G401 (cell line): ENCODE results near the gene CKM. TPM values are rescaled to one million over a fixed set of nuclear protein-coding genes. Genes with fewer than 3 reads are reported as not detected.
"Not testable (repeated sequence)": the region's sequence is repeated elsewhere in the genome, so short reads cannot be mapped to it uniquely, and the experiment has no call there.

Source experiments
- DNase-seq: peaks from one replicate; pipeline ENCODE4 v3.0.0-alpha.2; 2015; ENCODE audit warnings: low spot score
- in situ Hi-C: cut with HindIII; loops from 2 replicates; pipeline ENCODE4 v1.10.0; 2016; ENCODE audit warnings: low sequenced_read_pairs, mixed read lengths
- total RNA-seq: library from RNA; depleted of rRNA; stranded (reverse); fragments of >200 nt; shearing (Covaris generic); gene quantifications from 2 replicates; pipeline ENCODE4 v1.2.3, GENCODE V29; 2014

Gene CKM
- total RNA-seq, 1 experiment from 2014 or later = 8.1 TPM

- in situ Hi-C loops = no loop called here
- DNase-seq = no peak
Observed at GRCh38 chr19:45298264-45298663, 24.4 kb downstream of the CKM start.

DNA sequence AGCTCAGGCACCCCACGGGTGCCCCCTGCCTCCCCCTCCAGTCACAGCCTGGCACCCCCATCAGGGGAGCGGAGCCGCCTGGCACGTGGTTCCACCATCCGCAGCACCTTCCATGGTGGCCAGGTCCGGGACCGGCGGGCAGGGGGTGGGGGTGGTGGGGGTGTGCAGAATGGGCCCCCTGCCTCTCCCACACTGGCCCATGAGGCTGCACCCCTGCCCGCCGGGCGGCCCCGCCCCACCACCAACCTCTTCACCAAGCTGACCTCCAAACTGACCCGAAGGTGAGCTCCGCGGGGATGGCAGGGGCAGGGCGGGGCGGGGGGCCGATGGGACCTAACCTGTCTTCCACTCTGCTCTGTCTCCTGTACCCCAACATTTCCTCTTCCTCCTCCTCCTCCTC lies 25.0 kb downstream of the CKM start:
- DNase-seq = no peak
- in situ Hi-C loops = no loop called here

DNA sequence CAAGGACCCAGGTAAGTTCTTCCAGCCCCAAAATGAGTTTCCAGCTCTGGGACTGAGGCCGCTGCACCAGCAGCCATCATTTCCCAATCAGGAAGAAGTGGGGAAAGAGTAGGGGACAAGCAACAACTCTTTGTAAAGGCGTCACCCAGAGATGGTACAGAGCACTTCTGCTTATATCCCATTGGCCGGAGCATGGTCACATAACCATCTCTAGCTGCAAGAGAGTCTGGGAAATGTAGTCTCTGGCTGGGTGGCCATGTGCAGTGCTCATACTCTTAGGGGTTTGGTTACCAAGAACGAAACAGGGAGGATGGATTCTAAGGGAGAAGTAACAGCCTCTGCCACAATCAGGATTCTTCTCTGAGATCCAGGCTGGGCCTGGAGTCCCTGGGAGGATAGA lies 26.3 kb downstream of the CKM start:
- in situ Hi-C loops = no loop called here
- no peak for DNase-seq

GRCh38 chr19:45295873-45296272 lies 26.8 kb downstream of the CKM start:
- DNase-seq = no peak
- in situ Hi-C loops = no loop called here

DNA sequence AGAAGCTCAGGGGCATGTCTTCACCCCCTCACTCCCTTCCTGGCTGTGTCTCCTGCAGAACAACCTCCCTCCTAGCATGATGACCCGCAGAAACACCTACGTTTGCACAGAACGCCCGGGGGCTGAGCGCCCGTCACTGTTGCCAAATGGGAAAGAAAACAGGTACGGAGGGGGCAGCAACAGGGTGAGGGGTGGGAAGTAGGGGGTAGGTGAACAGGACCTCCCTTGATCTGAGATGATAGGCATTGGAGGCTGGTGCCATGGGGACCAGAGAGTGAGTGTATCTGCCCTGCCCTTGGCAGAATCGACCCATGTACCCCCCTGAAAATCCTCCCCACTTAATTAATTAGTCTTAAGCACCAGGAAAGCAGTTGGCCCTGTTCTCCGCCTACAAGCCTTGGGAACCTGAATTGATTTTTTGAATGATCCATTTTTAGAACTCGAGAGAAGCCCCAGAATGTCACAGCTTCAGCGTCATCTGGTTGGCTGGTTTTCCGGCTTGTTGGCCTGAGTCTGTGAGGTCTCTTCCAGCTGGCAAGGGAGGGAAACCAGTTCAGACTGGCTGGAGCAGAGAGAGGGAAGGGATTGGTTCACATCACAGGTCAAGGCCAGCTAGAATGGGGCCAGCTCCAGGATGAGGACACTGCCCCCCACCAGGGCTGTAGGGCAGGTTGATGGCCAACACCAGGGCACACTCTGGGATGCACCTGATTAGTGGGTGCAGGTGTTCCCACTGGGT lies 28.2 kb downstream of the CKM start:
- DNase-seq = peak; percentile 79
- in situ Hi-C loops = no loop called here

GRCh38 chr19:45293682-45294081 lies 29.0 kb downstream of the CKM start:
- in situ Hi-C loops = no loop called here
- DNase-seq = no peak

DNA sequence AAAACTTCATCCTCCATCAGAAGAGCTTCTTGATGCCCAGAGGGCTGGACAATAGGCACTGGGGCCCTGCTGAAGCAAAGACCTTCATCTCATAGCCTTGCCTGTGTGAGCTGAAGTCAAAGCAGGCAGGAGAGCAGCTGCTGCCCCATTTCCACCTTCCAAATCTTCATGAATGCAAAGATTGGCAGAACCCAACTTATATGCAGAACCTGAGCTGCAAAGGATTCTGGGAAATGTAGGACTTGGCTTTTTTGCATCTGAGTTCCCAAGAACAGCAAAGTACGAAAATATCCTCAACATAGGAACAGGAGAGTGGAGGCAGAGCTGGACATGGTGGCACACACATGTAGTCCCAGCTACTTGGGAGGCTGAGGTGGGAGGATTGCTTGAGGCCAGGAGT lies 30.8 kb downstream of the CKM start:
- DNase-seq = no peak
- in situ Hi-C loops = no loop called here

- in situ Hi-C loops = no loop called here
- no peak for DNase-seq
Observed at GRCh38 chr19:45290381-45290931, 32.2 kb downstream of the CKM start.

- in situ Hi-C loops = no loop called here
- no peak for DNase-seq
Observed at GRCh38 chr19:45283443-45284033, 39.1 kb downstream of the CKM start.

DNA sequence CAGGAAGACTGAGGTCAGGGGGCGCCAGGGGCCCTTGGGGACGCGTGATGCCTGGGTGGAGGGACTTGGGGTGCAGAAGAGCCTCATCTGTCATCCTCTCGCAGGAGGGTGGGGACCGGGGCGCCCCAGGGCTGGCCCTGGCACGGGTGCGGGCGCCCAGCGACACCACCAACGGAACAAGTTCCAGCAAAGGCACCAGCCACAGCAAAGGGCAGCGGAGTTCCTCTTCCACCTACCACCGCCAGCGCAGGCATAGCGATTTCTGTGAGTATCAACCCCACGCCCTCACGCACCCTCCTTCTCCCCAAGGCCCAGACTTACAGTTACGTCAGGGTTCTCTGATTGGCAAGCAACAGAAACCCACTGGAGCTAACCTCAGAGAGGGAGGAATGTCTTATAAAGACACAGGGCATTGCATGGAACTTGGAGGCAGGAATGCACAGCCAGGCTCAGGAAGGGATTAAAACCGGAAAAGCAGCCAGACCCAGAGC lies 42.2 kb downstream of the CKM start:
- in situ Hi-C loops = no loop called here
- DNase-seq = no peak

- no peak for DNase-seq
- in situ Hi-C loops = no loop called here
Observed at GRCh38 chr19:45279587-45280192, 43.0 kb downstream of the CKM start.

GRCh38 chr19:45278087-45278486 lies 44.6 kb downstream of the CKM start:
- DNase-seq = no peak
- in situ Hi-C loops = no loop called here

DNA sequence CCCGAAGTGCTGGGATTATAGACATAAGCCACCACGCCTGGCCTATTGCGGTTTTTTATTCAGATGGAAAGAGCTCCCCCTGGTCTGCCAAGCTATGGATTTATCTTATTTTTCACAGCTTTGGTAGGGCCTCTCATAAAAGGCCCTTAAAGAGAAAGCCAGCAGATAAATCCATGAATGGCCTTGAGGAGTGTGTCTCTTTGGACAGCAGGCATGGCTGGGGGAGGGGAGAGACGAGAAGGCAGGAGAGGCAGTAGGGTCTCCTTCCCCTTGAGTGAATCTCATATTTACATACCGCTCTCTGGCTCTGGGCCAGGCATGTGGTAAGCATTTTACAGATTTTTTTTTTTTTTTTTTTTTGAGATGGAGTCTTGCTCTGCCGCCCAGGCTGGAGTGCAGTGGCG lies 46.4 kb downstream of the CKM start:
- DNase-seq = no peak
- in situ Hi-C loops = no loop called here

DNA sequence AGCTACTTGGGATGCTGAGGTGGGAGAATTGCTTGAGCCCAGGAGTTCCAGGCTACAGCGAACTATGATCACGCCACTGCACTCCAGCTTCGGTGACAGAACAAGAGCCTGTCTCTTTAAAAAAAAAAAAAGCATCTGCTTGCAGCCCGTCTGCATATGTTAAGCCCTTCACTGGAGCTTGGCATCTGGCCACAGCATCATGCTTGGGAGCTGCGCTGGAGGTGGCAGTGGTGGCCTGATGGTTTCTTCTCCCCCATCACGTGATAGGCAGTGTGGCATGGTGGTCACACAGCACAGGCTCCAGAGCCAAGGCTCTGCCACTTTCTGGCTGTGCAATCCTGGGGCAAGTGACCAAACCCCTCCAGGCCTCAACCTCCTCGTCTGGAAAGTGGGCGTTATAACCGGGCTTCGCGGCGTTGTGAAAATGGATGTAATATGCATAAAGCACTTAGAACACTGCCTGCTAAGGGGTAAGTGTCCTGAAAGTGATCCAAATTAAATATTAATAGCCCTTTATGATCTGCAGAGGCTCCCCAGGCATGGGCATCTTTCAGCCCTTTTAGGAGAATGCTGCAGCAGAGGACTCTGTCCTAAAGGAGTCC lies 47.2 kb downstream of the CKM start:
- DNase-seq = peak; percentile 19
- in situ Hi-C loops = no loop called here

DNA sequence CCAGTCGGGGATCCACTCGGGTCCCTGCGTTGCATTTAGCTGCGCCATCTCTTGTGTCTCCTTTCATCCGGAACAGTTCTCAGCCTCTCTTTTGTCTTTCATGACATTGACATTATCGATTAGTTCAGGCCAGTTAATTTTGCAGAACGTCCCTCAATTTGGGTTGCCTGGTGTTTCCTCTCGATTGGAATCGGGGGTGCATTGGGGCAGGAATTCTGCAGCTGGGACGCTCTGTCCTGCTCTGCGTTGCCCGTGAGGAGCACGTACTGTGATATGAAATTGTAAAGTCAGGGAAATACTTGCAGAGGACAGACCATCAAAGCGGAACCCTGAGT lies 49.2 kb downstream of the CKM start:
- no peak for DNase-seq
- in situ Hi-C loops = no loop called here

DNA sequence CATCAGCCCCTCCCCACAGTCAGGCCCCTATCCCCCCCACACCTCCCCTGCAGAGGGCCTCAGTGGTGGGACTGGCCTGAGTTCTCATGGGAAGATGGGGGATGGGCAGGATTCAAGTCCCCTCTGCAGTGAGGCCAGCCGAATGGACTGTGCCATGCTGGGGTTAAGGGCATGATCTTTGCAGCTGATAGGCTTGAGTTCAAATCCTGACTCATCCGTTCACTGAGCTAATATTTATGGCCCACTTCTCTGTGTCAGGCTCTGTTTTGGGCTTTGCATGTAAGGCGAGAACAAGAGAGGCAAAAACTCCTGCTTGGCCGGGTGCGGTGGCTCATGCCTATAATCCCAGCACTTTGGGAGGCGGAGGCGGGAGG lies 51.0 kb downstream of the CKM start:
- no peak for DNase-seq
- in situ Hi-C loops = no loop called here

DNA sequence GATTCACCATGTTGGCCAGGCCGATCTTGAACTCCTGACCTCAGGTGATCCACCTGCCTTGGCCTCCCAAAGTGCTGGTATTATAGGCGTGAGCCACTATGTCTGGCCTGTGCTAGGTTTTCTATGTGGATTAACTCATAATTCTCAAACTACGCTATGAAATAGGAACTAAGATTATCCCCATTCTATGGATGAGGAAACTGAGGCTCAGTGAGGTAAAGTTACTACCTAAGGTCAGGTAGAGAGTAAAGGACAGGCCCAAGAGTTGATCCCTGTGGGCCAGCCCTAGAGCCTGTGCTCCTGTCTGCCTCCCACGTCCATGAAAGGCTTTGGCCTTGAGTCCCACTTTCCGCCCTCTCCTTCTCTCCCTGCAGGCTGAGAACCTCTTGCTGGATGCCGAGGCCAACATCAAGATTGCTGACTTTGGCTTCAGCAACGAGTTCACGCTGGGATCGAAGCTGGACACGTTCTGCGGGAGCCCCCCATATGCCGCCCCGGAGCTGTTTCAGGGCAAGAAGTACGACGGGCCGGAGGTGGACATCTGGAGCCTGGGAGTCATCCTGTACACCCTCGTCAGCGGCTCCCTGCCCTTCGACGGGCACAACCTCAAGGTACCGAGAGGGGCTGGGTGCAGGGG lies 51.5 kb downstream of the CKM start:
- in situ Hi-C loops = no loop called here
- no peak for DNase-seq

DNA sequence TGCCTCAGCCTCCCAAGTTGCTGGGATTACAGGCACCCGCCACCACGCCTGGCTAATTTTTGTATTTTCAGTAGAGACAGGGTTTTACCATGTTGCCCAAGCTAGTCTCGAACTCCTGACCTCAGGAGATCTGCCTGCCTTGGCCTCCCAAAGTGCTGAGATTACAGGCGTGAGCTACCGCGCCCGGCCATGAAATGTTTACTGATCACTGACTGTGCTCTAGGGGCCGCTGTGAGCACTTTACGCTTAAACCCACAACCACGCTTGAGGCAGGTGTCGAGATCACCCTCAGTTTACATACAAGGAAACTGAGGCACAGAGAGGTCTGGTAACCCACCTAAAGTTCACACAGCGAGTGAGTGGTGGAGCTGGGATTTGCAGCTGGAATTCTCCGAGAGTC lies 52.7 kb downstream of the CKM start:
- DNase-seq, in situ Hi-C loops: not testable (repeated sequence)

DNA sequence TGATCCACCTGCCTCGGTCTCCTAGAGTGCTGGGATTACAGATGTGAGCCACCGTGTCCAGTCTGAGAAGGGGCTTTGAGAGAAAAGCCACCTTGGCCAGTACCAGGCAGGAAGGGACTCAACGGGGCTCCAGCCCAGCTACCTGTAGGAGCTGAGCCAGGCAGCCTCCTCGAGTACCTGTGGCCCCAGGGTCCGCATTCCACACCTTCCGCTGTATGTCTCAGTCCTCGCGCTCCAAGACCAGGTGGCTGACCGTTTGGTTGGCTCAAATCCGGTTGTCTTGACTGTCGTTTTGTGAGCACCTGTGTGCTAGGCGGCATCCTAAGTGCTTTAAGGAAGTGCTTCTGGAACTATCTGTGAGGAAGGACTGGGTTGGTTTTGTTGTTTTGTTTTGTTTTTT lies 55.4 kb downstream of the CKM start:
- in situ Hi-C loops = no loop called here
- no peak for DNase-seq

- in situ Hi-C loops = no loop called here
- no peak for DNase-seq
Observed at GRCh38 chr19:45265375-45265774, 57.3 kb downstream of the CKM start.
